OCI-LY7 (cell line): ENCODE results near the gene NSUN2. TPM values are rescaled to one million over a fixed set of nuclear protein-coding genes. Genes with fewer than 3 reads are reported as not detected.

ENCODE experiments used
- BruUV-seq: library from RNA; stranded (reverse); fragments of 400-500 nt; replicated peaks from 2 replicates; lab custom pipeline; 2021; lab: Mats Ljungman, UMichigan
- CTCF ChIA-PET: fragments of 300-600 bp; sonication (Branson Sonifier 250); formaldehyde crosslinking; loops from one replicate; lab custom pipeline; 2022; ENCODE audit warnings: antibody characterized with exemption; ENCODE audit not compliant: unreplicated experiment; lab: Charles Lee
- POLR2A ChIA-PET: fragments of 300-600 bp; sonication (Branson Sonifier 250); formaldehyde crosslinking; loops from one replicate; lab custom pipeline; 2022; ENCODE audit warnings: antibody characterized with exemption; lab: Charles Lee
- DNase-seq: peaks from one replicate; pipeline ENCODE4 v3.0.0-alpha.2; 2015; ENCODE audit warnings: low spot score
- H2AFZ ChIP-seq: fragments of 200-600 bp; sonication (generic), shearing (Covaris generic); 2 replicates; pipeline ENCODE4 v1.6.1; 2014; ENCODE audit warnings: mild to moderate bottlenecking, antibody characterized with exemption, low read length, moderate library complexity
- H3K27ac ChIP-seq: fragments of 200-600 bp; sonication (generic); 2 replicates; pipeline ENCODE4 v1.5.1; 2014; ENCODE audit warnings: mixed run types, low read depth, mild to moderate bottlenecking, moderate library complexity, low read length, inconsistent platforms; ENCODE audit not compliant: poor library complexity, severe bottlenecking
- H3K36me3 ChIP-seq: fragments of 200-600 bp; sonication (generic); 2 replicates; pipeline ENCODE4 v1.6.1; 2014; ENCODE audit warnings: mild to moderate bottlenecking, antibody characterized with exemption, low read length, moderate library complexity, mixed read lengths; ENCODE audit not compliant: insufficient read depth
- H3K4me1 ChIP-seq: fragments of 200-600 bp; sonication (generic); 2 replicates; pipeline ENCODE4 v1.5.1; 2014; ENCODE audit warnings: mild to moderate bottlenecking, low read length; ENCODE audit not compliant: insufficient read depth, poor library complexity, severe bottlenecking
- H3K4me2 ChIP-seq: fragments of 200-600 bp; sonication (generic); 2 replicates; pipeline ENCODE4 v1.6.1; 2014; ENCODE audit warnings: mild to moderate bottlenecking, low read length
- H3K4me3 ChIP-seq: fragments of 200-600 bp; sonication (generic); 2 replicates; pipeline ENCODE4 v1.5.1; 2014; ENCODE audit warnings: mild to moderate bottlenecking, low read depth, low read length; ENCODE audit not compliant: poor library complexity, severe bottlenecking
- H3K79me2 ChIP-seq: fragments of 200-600 bp; sonication (generic); 2 replicates; pipeline ENCODE4 v1.6.1; 2016; ENCODE audit warnings: low read depth, mild to moderate bottlenecking, low read length, moderate library complexity, mixed read lengths; ENCODE audit not compliant: insufficient read depth
- H3K9me2 ChIP-seq: fragments of 200-600 bp; sonication (generic); 2 replicates; pipeline ENCODE4 v1.6.1; 2016; ENCODE audit warnings: mild to moderate bottlenecking, low read length, mixed read lengths; ENCODE audit not compliant: insufficient read depth
- H3K9me3 ChIP-seq: fragments of 200-600 bp; sonication (generic); 2 replicates; pipeline ENCODE4 v1.6.1; 2014; ENCODE audit warnings: mild to moderate bottlenecking, mixed run types, low read length, mixed read lengths
- H4K20me1 ChIP-seq: fragments of 200-600 bp; sonication (generic); 2 replicates; pipeline ENCODE4 v1.6.1; 2014; ENCODE audit warnings: mild to moderate bottlenecking, antibody characterized with exemption, low read length, moderate library complexity, mixed read lengths; ENCODE audit not compliant: insufficient read depth
- CTCF ChIP-seq: fragments of 200-600 bp; sonication (generic); conservative IDR thresholded peaks from 2 replicates; pipeline ENCODE4 v1.5.1; 2014; ENCODE audit warnings: mild to moderate bottlenecking, antibody characterized with exemption, low read length, moderate library complexity, mixed read lengths
- EZH2phosphoT487 ChIP-seq: fragments of 200-600 bp; sonication (generic); IDR thresholded peaks from 2 replicates; pipeline ENCODE4 v1.6.1; 2018; ENCODE audit warnings: low read depth, borderline replicate concordance, mild to moderate bottlenecking, mixed run types, antibody characterized with exemption, low read length, moderate library complexity, mixed read lengths
- intact Hi-C: fragments of 100-400 bp; cut with micrococcal nuclease; formaldehyde crosslinking; loops from one replicate; pipeline ENCODE4 v1.10.0; 2022; ENCODE audit not compliant: unreplicated experiment
- total RNA-seq, 2 experiments: library from RNA; depleted of rRNA in 1 of 2; stranded (reverse); fragments of >200 nt in 1 of 2; shearing (Covaris generic) in 1 of 2; gene quantifications; 2 replicates each; pipeline ENCODE4 v1.2.3, GENCODE V29; 2014 to 2022

Gene NSUN2
- total RNA-seq, 2 experiments from 2014 or later, result 88.9 to 139 TPM

- H3K4me1 ChIP-seq, result no peaks in the 10 kb centered on the region
- ChIA-PET POLR2A (no interaction called here), CTCF (interaction anchor here (0.6 to 0.7 kb wide), 2 partner anchors 20 to 211 kb away, joined by 3 read pairs; no protein-coding TSS in a partner anchor)
- BruUV-seq, result no TSS peak
- no peaks in the 10 kb centered on the region for H3K9me2 ChIP-seq
- no peak overlapping the region for H3K4me3 ChIP-seq
- H2AFZ ChIP-seq, result no peak overlapping the region
- H3K4me2 ChIP-seq, result no peak overlapping the region
- no peak for DNase-seq
- no peaks in the 10 kb centered on the region for H3K79me2 ChIP-seq
- H4K20me1 ChIP-seq, result no peaks in the 10 kb centered on the region
- H3K9me3 ChIP-seq, result no peaks in the 10 kb centered on the region
- H3K36me3 ChIP-seq, result no peaks in the 10 kb centered on the region
- no peak overlapping the region for H3K27ac ChIP-seq
- intact Hi-C loops, result no loop called here
- no peak for TF ChIP-seq EZH2phosphoT487
- no peak for TF ChIP-seq CTCF
Observed at GRCh38 chr5:6584727-6585126, 48.1 kb downstream of the NSUN2 start.

DNA sequence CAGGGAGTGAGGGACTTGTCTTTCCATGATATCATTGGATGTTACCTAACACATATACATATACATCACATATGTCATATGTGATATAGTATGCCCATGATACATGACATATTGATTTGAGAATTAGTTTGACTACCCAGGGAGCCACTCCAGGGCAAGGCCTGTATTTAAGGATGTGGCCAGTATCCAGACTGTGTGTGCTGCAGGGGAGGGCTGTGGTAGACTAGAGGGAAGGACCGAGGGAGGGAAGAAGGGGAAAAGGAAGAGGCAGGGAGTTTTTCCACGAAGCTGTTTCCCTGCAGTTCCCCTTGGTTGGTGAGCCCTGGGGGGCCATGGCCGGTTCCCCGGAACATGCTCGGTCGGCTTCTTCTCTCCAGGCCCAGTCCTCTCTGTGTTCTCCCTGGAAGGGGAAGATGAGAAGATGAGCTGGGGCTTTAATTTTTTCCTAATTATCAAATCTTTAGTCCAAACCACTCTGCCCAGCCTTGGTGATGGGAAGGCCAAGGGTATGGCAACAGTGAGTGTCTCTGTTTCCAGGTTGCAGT lies 48.7 kb downstream of the NSUN2 start:
- Histone ChIP-seq H3K4me3 (no peak overlapping the region), H3K4me1 (no peaks in the 10 kb centered on the region), H3K36me3 (no peaks in the 10 kb centered on the region), H3K27ac (no peak overlapping the region), H2AFZ (no peak overlapping the region), H3K9me3 (no peaks in the 10 kb centered on the region), H4K20me1 (no peaks in the 10 kb centered on the region), H3K9me2 (no peaks in the 10 kb centered on the region), H3K79me2 (no peaks in the 10 kb centered on the region), H3K4me2 (no peak overlapping the region)
- ChIA-PET CTCF (interaction anchor here (0.7 kb wide), 1 partner anchor 212 kb away, joined by 3 read pairs; no protein-coding TSS in a partner anchor), POLR2A (no interaction called here)
- DNase-seq, result no peak
- intact Hi-C loops, result no loop called here
- no TSS peak for BruUV-seq
- TF ChIP-seq CTCF, result no peak
- no peak for TF ChIP-seq EZH2phosphoT487

- H3K36me3 ChIP-seq, result no peaks in the 10 kb centered on the region
- H4K20me1 ChIP-seq, result no peaks in the 10 kb centered on the region
- ChIA-PET CTCF (no interaction called here), POLR2A (no interaction called here)
- intact Hi-C loops, result no loop called here
- no peak for TF ChIP-seq CTCF
- TF ChIP-seq EZH2phosphoT487, result no peak
- no peaks in the 10 kb centered on the region for H3K9me3 ChIP-seq
- H3K79me2 ChIP-seq, result no peaks in the 10 kb centered on the region
- BruUV-seq, result no TSS peak
- no peak overlapping the region for H3K4me3 ChIP-seq
- no peaks in the 10 kb centered on the region for H3K4me1 ChIP-seq
- no peak overlapping the region for H3K4me2 ChIP-seq
- H3K27ac ChIP-seq, result no peak overlapping the region
- H3K9me2 ChIP-seq, result no peaks in the 10 kb centered on the region
- DNase-seq, result no peak
- H2AFZ ChIP-seq, result no peak overlapping the region
Observed at GRCh38 chr5:6583049-6583880, 49.6 kb downstream of the NSUN2 start.
